WTC11 (cell line): ENCODE measurements around the gene GP9. TPM values are rescaled to one million over a fixed set of nuclear protein-coding genes. Genes with fewer than 3 reads are reported as not detected.

Experiments
- ATAC-seq: fragments of 200-7000 bp; cut with Tn5 transposase; 2 replicates; pipeline ENCODE4 v1.10.0; 2021; ENCODE audit warnings: mild to moderate bottlenecking, moderate library complexity
- CTCF ChIA-PET: fragments of 300-600 bp; sonication (Branson Sonifier 250); formaldehyde crosslinking; loops from one replicate; lab custom pipeline; 2021; ENCODE audit warnings: antibody characterized with exemption; lab: Charles Lee
- POLR2A ChIA-PET: fragments of 350-600 bp; sonication (Branson Sonifier 250); formaldehyde crosslinking; loops from one replicate; lab custom pipeline; 2021; ENCODE audit warnings: antibody characterized with exemption; lab: Charles Lee
- DNase-seq: peaks from one replicate; pipeline ENCODE4 v3.0.0; 2021; ENCODE audit warnings: low spot score
- H3K27ac Mint-ChIP-seq: 2 replicates; pipeline ENCODE4 v1.8.0; 2021; ENCODE audit warnings: mixed read lengths
- H3K27me3 Mint-ChIP-seq: 2 replicates; pipeline ENCODE4 v1.8.0; 2021; ENCODE audit warnings: low read depth, mild to moderate bottlenecking, moderate library complexity, mixed read lengths
- H3K36me3 Mint-ChIP-seq: 2 replicates; pipeline ENCODE4 v1.8.0; 2021; ENCODE audit warnings: mixed read lengths
- H3K4me1 Mint-ChIP-seq: 2 replicates; pipeline ENCODE4 v1.8.0; 2022; ENCODE audit warnings: mixed read lengths
- H3K4me3 Mint-ChIP-seq: 2 replicates; pipeline ENCODE4 v1.8.0; 2021; ENCODE audit warnings: mild to moderate bottlenecking, moderate library complexity, mixed read lengths
- H3K9me3 Mint-ChIP-seq: 2 replicates; pipeline ENCODE4 v1.8.0; 2021; ENCODE audit warnings: mixed read lengths
- ARID4B ChIP-seq: sonication (generic); formaldehyde crosslinking; IDR thresholded peaks from 2 replicates; pipeline ENCODE4 v1.8.0; 2023; ENCODE audit warnings: missing genetic modification reagents, mild to moderate bottlenecking, borderline replicate concordance
- ATF3 ChIP-seq: sonication (generic); formaldehyde crosslinking; conservative IDR thresholded peaks from 2 replicates; pipeline ENCODE4 v1.8.1; 2022; ENCODE audit warnings: mild to moderate bottlenecking, missing genetic modification reagents
- CDX4 ChIP-seq: fragments of 250-450 bp; sonication (Bioruptor Pico); IDR thresholded peaks from 2 replicates; pipeline ENCODE4 v1.9.0; 2021; ENCODE audit warnings: moderate library complexity, mild to moderate bottlenecking, inconsistent platforms, borderline replicate concordance
- CREM ChIP-seq: sonication (generic); formaldehyde crosslinking; IDR thresholded peaks from 2 replicates; pipeline ENCODE4 v1.8.1; 2022; ENCODE audit warnings: mild to moderate bottlenecking, missing genetic modification reagents, moderate library complexity
- E2F1 ChIP-seq: sonication (generic); formaldehyde crosslinking; IDR thresholded peaks from 2 replicates; pipeline ENCODE4 v1.8.0; 2022; ENCODE audit warnings: mild to moderate bottlenecking, missing genetic modification reagents
- E2F5 ChIP-seq: sonication (generic); formaldehyde crosslinking; IDR thresholded peaks from 2 replicates; pipeline ENCODE4 v1.8.1; 2022; ENCODE audit warnings: mild to moderate bottlenecking, moderate library complexity, missing genetic modification reagents
- ERG ChIP-seq: fragments of 250-450 bp; sonication (Bioruptor Pico); IDR thresholded peaks from 2 replicates; pipeline ENCODE4 v1.8.0; 2021; ENCODE audit warnings: mild to moderate bottlenecking
- FOXK1 ChIP-seq: sonication (generic); formaldehyde crosslinking; IDR thresholded peaks from 2 replicates; pipeline ENCODE4 v1.8.0; 2022; ENCODE audit warnings: mild to moderate bottlenecking, moderate library complexity, missing genetic modification reagents
- FOXP1 ChIP-seq: sonication (generic); formaldehyde crosslinking; IDR thresholded peaks from 2 replicates; pipeline ENCODE4 v1.8.0; 2022; ENCODE audit warnings: missing genetic modification reagents, mild to moderate bottlenecking, moderate library complexity, borderline replicate concordance
- FOXP4 ChIP-seq: sonication (generic); formaldehyde crosslinking; IDR thresholded peaks from 2 replicates; pipeline ENCODE4 v1.8.0; 2022; ENCODE audit warnings: mild to moderate bottlenecking, missing genetic modification reagents
- GABPB1 ChIP-seq: sonication (generic); formaldehyde crosslinking; IDR thresholded peaks from 2 replicates; pipeline ENCODE4 v1.8.1; 2023; ENCODE audit warnings: mild to moderate bottlenecking, missing genetic modification reagents
- GTF2I ChIP-seq: fragments of 250-450 bp; sonication (Bioruptor Pico); conservative IDR thresholded peaks from 2 replicates; pipeline ENCODE4 v1.4.0; 2021; ENCODE audit warnings: mild to moderate bottlenecking
- HMGA2 ChIP-seq: fragments of 250-450 bp; sonication (Bioruptor Pico); IDR thresholded peaks from 2 replicates; pipeline ENCODE4 v1.4.0; 2021; ENCODE audit warnings: mild to moderate bottlenecking, moderate library complexity
- NR2C2 ChIP-seq: sonication (generic); formaldehyde crosslinking; IDR thresholded peaks from 2 replicates; pipeline ENCODE4 v1.8.0; 2022; ENCODE audit warnings: mild to moderate bottlenecking, missing genetic modification reagents
- ZNF121 ChIP-seq: sonication (generic); formaldehyde crosslinking; IDR thresholded peaks from 2 replicates; pipeline ENCODE4 v1.8.0; 2023; ENCODE audit warnings: missing genetic modification reagents
- ZNF219 ChIP-seq: sonication (generic); formaldehyde crosslinking; IDR thresholded peaks from 2 replicates; pipeline ENCODE4 v1.8.0; 2023; ENCODE audit warnings: missing genetic modification reagents, mild to moderate bottlenecking, borderline replicate concordance
- ZNF671 ChIP-seq: fragments of 250-450 bp; sonication (Bioruptor Pico); IDR thresholded peaks from 2 replicates; pipeline ENCODE4 v1.8.0; 2021; ENCODE audit warnings: mild to moderate bottlenecking
- ZSCAN18 ChIP-seq: fragments of 250-450 bp; sonication (Bioruptor Pico); IDR thresholded peaks from 2 replicates; pipeline ENCODE4 v2.1.2; 2022; ENCODE audit warnings: mild to moderate bottlenecking, moderate library complexity
- total RNA-seq: library from RNA; stranded (reverse); gene quantifications from 3 replicates; pipeline ENCODE4 v1.2.3, GENCODE V29; 2021

Gene GP9
- total RNA-seq, 1 experiment from 2014 or later: not detected

GRCh38 chr3:129058441-129059200, 2.0 kb upstream of the GP9 start:
- CTCF ChIA-PET: interaction anchor here (0.6 to 0.9 kb wide), 2 partner anchors 10 to 42 kb away, joined by 3 read pairs; no protein-coding TSS in a partner anchor
- no peaks in the 10 kb centered on the region for H3K36me3 Mint-ChIP-seq
- H3K27me3 Mint-ChIP-seq: peaks cover 5% of the 10 kb centered on the region
- H3K27ac Mint-ChIP-seq: no peak overlapping the region
- TF ChIP-seq ERG (CRISPR knock-in tag) (no peak), ZNF121 (CRISPR knock-in tag) (no peak), HMGA2 (CRISPR knock-in tag) (no peak), CREM (CRISPR knock-in tag) (no peak)
- H3K4me1 Mint-ChIP-seq: no peaks in the 10 kb centered on the region
- ATAC-seq: no peak
- no peaks in the 10 kb centered on the region for H3K9me3 Mint-ChIP-seq
- no peak for DNase-seq
- H3K4me3 Mint-ChIP-seq: no peak overlapping the region
- POLR2A ChIA-PET: no interaction called here

GRCh38 chr3:129059311-129059958, 1.1 kb upstream of the GP9 start:
- POLR2A ChIA-PET: no interaction called here
- TF ChIP-seq FOXP4 (CRISPR knock-in tag): no peak
- TF ChIP-seq E2F5 (CRISPR knock-in tag): no peak
- no peak for TF ChIP-seq ATF3
- no peak for TF ChIP-seq FOXK1 (CRISPR knock-in tag)
- no peak for TF ChIP-seq GTF2I (CRISPR knock-in tag)
- no peak for TF ChIP-seq GABPB1 (CRISPR knock-in tag)
- TF ChIP-seq ZNF219 (CRISPR knock-in tag): no peak
- TF ChIP-seq ZNF671 (CRISPR knock-in tag): no peak
- TF ChIP-seq NR2C2 (CRISPR knock-in tag): no peak
- TF ChIP-seq ARID4B (CRISPR knock-in tag): no peak
- TF ChIP-seq E2F1 (CRISPR knock-in tag): no peak
- TF ChIP-seq CDX4 (CRISPR knock-in tag): no peak
- TF ChIP-seq FOXP1: no peak
- no peak for TF ChIP-seq ZSCAN18 (CRISPR knock-in tag)

More at GRCh38 chr3:129059311-129059958, 1.1 kb upstream of the GP9 start:
- CTCF ChIA-PET: interaction anchor here (0.6 to 1.1 kb wide), 2 partner anchors 43 to 89 kb away, joined by 3 read pairs; no protein-coding TSS in a partner anchor
- no peaks in the 10 kb centered on the region for H3K36me3 Mint-ChIP-seq
- peaks cover 5% of the 10 kb centered on the region for H3K27me3 Mint-ChIP-seq
- no peaks in the 10 kb centered on the region for H3K9me3 Mint-ChIP-seq
- DNase-seq: no peak
- no peak for ATAC-seq
- H3K4me3 Mint-ChIP-seq: no peak overlapping the region
- H3K27ac Mint-ChIP-seq: no peak overlapping the region
- H3K4me1 Mint-ChIP-seq: no peaks in the 10 kb centered on the region
